ENCODE measurements around the gene THADA.

The THADA gene

GRCh38 chr2:43306197-43306596 is 289.6 kb downstream of the THADA start:
- TF ChIP-seq CTCF (conservative IDR thresholded peaks at IDR 0.05; ENCODE audit: low read depth, low read length): no peak
- H3K4me3 ChIP-seq (ENCODE audit: low read length): no peak overlapping the region
- no peak for DNase-seq (ENCODE audit: low read depth)

GRCh38 chr2:43305517-43305916 is 290.3 kb downstream of the THADA start:
- TF ChIP-seq CTCF (conservative IDR thresholded peaks at IDR 0.05; ENCODE audit: low read depth, low read length): no peak
- no peak for DNase-seq (ENCODE audit: low read depth)
- H3K4me3 ChIP-seq (ENCODE audit: low read length): no peak overlapping the region

- peak; percentile 80 for DNase-seq (ENCODE audit: low read depth)
- no peak overlapping the region for H3K4me3 ChIP-seq (ENCODE audit: low read length)
- TF ChIP-seq CTCF (conservative IDR thresholded peaks at IDR 0.05; ENCODE audit: low read depth, low read length): no peak
Observed at GRCh38 chr2:43305012-43305411, 290.8 kb downstream of the THADA start.

GRCh38 chr2:43303889-43304288 is 291.9 kb downstream of the THADA start:
- H3K4me3 ChIP-seq (ENCODE audit: low read length): no peak overlapping the region
- no peak for DNase-seq (ENCODE audit: low read depth)
- TF ChIP-seq CTCF (conservative IDR thresholded peaks at IDR 0.05; ENCODE audit: low read depth, low read length): no peak

GRCh38 chr2:43302961-43303494 is 292.8 kb downstream of the THADA start:
- H3K4me3 ChIP-seq (ENCODE audit: low read length): no peak overlapping the region
- no peak for TF ChIP-seq CTCF (conservative IDR thresholded peaks at IDR 0.05; ENCODE audit: low read depth, low read length)
- no peak for DNase-seq (ENCODE audit: low read depth)

GRCh38 chr2:43302182-43302960 is 293.5 kb downstream of the THADA start:
- no peak for DNase-seq (ENCODE audit: low read depth)
- TF ChIP-seq CTCF (conservative IDR thresholded peaks at IDR 0.05; ENCODE audit: low read depth, low read length): no peak
- no peak overlapping the region for H3K4me3 ChIP-seq (ENCODE audit: low read length)

All from retinal pigment epithelial cell (primary cell).